ENCODE data around the gene TRAF7.
"Not testable (repeated sequence)": the region's sequence is repeated elsewhere in the genome, so short reads cannot be mapped to it uniquely, and the experiment has no call there.

TRAF7 gene

DNA sequence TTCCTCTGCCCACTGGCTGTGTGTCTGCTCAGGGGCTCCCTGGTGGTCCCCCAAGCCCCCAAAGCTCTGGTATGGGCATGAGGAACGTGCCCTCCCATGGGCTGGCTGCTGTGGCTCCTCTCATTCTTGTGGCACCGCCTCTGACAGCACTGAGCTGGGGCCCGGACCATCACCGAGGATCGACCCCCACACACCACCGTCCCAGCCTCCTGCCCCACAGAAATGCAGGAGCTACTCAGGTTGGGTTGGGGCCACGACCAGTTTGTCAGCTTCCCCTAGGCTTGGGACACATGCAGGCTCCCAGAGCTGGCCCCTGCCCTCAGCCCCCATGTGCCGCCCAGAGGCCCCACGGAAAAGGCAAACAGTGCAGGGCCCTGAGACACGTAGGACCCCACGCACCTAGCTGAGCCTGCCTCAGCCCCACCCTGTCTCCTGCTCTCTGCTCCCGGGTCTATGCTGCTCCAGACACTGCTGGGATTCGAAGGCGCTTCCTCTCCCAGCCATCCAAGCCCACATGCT lies 44.1 kb downstream of the TRAF7 start:
- H4K20me1 ChIP-seq (ENCODE audit: control insufficient read depth, insufficient read depth, low read depth, low read length) = peaks cover 5% of the 10 kb centered on the region; the same call in 1 of the 2 replicates
- H3K4me1 ChIP-seq (ENCODE audit: control insufficient read depth, low read length) = peaks cover 14% of the 10 kb centered on the region
- no peak overlapping the region for H3K4me2 ChIP-seq (ENCODE audit: low read length)
- H3K36me3 ChIP-seq (ENCODE audit: control insufficient read depth, low read length) = no peaks in the 10 kb centered on the region
- no peaks in the 10 kb centered on the region for H3K9me3 ChIP-seq (ENCODE audit: control insufficient read depth, insufficient read depth, low read length)
- H3K27me3 ChIP-seq (ENCODE audit: control insufficient read depth, low read length) = peaks cover 49% of the 10 kb centered on the region
- no peaks in the 10 kb centered on the region for H3K79me2 ChIP-seq (ENCODE audit: control insufficient read depth, low read length)
- H3F3A ChIP-seq (ENCODE audit: control insufficient read depth, insufficient read depth) = no peaks in the 10 kb centered on the region
- no peak for TF ChIP-seq EZH2phosphoT487 (IDR thresholded peaks at IDR 0.05; ENCODE audit: borderline replicate concordance, low read length)
- TF ChIP-seq, protein P1, sequence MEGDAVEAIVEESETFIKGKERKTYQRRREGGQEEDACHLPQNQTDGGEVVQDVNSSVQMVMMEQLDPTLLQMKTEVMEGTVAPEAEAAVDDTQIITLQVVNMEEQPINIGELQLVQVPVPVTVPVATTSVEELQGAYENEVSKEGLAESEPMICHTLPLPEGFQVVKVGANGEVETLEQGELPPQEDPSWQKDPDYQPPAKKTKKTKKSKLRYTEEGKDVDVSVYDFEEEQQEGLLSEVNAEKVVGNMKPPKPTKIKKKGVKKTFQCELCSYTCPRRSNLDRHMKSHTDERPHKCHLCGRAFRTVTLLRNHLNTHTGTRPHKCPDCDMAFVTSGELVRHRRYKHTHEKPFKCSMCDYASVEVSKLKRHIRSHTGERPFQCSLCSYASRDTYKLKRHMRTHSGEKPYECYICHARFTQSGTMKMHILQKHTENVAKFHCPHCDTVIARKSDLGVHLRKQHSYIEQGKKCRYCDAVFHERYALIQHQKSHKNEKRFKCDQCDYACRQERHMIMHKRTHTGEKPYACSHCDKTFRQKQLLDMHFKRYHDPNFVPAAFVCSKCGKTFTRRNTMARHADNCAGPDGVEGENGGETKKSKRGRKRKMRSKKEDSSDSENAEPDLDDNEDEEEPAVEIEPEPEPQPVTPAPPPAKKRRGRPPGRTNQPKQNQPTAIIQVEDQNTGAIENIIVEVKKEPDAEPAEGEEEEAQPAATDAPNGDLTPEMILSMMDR (IDR thresholded peaks at IDR 0.05; ENCODE audit: low read depth, low read length, poor library complexity, severe bottlenecking) = no peak
- no peak overlapping the region for H3K27ac ChIP-seq (ENCODE audit: low read depth, low read length)
- H3K4me3 ChIP-seq (ENCODE audit: low read length) = no peak overlapping the region
- H3K9me2 ChIP-seq (replicated peaks; ENCODE audit: control insufficient read depth, low read length) = no peaks in the 10 kb centered on the region

DNA sequence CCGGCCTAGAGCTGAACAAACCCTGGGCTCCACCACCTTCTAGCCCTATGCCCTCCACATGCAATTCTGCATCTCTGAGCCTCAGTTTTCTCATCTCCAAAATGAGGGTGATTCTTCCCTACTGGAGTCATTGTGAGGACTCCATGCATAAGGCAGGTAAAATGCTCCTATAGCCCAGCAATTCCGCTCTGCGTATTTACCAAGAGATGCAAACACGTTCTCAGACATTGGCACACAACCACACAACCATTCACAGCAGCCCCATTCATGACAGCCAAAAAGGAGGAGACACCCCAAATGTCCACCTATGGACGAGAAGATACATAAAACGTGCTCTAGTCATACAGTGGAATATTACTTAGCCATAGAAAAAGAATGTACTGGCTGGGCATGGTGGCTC lies 44.7 kb downstream of the TRAF7 start:
- no peak overlapping the region for H3K4me2 ChIP-seq (ENCODE audit: low read length)
- TF ChIP-seq, protein P1 (IDR thresholded peaks at IDR 0.05; ENCODE audit: low read depth, low read length, poor library complexity, severe bottlenecking) = no peak
- no peak for TF ChIP-seq EZH2phosphoT487 (IDR thresholded peaks at IDR 0.05; ENCODE audit: borderline replicate concordance, low read length)
- peaks cover 1% of the 10 kb centered on the region; the same call in 1 of the 2 replicates for H4K20me1 ChIP-seq (ENCODE audit: control insufficient read depth, insufficient read depth, low read depth, low read length)
- no peaks in the 10 kb centered on the region for H3F3A ChIP-seq (ENCODE audit: control insufficient read depth, insufficient read depth)
- H3K4me3 ChIP-seq (ENCODE audit: low read length) = no peak overlapping the region
- no peak overlapping the region for H3K27ac ChIP-seq (ENCODE audit: low read depth, low read length)
- H3K27me3 ChIP-seq (ENCODE audit: control insufficient read depth, low read length) = peaks cover 42% of the 10 kb centered on the region
- peaks cover 14% of the 10 kb centered on the region for H3K4me1 ChIP-seq (ENCODE audit: control insufficient read depth, low read length)
- H3K79me2 ChIP-seq (ENCODE audit: control insufficient read depth, low read length) = no peaks in the 10 kb centered on the region
- no peaks in the 10 kb centered on the region for H3K36me3 ChIP-seq (ENCODE audit: control insufficient read depth, low read length)
- no peaks in the 10 kb centered on the region for H3K9me3 ChIP-seq (ENCODE audit: control insufficient read depth, insufficient read depth, low read length)
- no peaks in the 10 kb centered on the region for H3K9me2 ChIP-seq (replicated peaks; ENCODE audit: control insufficient read depth, low read length)

DNA sequence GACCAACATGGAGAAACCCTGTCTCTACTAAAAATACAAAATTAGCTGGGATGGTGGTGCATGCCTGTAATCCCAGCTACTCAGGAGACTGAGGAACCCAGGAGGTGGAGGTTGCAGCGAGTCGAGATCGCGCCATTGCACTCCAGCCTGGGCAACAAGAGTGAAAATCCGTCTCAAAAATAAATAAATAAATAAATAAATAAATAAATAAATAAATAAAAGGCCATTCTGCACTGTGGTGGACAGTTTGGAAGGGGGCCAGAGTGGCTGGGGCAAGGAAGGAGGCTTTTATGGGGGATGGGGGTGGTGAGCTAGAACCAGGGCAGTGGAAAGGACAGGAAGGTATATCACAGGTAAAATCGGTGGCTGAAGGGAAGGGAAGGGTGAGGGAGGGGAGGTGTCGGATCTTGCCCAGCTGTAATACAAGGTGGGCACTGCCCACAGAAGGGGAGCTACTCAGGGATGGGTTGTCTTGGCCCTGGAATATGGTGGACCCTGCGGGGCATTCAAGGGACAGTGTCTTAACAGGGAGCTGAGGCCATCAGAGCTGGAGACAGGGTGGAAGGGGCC lies 47.6 kb downstream of the TRAF7 start:
- peaks cover 23% of the 10 kb centered on the region for H3K36me3 ChIP-seq (ENCODE audit: control insufficient read depth, low read length)
- H3K9me2 ChIP-seq (replicated peaks; ENCODE audit: control insufficient read depth, low read length); H3F3A ChIP-seq (ENCODE audit: control insufficient read depth, insufficient read depth); H3K4me3 ChIP-seq (ENCODE audit: low read length); H3K4me2 ChIP-seq (ENCODE audit: low read length); H3K9me3 ChIP-seq (ENCODE audit: control insufficient read depth, insufficient read depth, low read length); H4K20me1 ChIP-seq (ENCODE audit: control insufficient read depth, insufficient read depth, low read depth, low read length); H3K27ac ChIP-seq (ENCODE audit: low read depth, low read length): not testable (repeated sequence)
- H3K27me3 ChIP-seq (ENCODE audit: control insufficient read depth, low read length) = peaks cover 20% of the 10 kb centered on the region
- peaks cover 24% of the 10 kb centered on the region for H3K79me2 ChIP-seq (ENCODE audit: control insufficient read depth, low read length)
- H3K4me1 ChIP-seq (ENCODE audit: control insufficient read depth, low read length) = peaks cover 19% of the 10 kb centered on the region

DNA sequence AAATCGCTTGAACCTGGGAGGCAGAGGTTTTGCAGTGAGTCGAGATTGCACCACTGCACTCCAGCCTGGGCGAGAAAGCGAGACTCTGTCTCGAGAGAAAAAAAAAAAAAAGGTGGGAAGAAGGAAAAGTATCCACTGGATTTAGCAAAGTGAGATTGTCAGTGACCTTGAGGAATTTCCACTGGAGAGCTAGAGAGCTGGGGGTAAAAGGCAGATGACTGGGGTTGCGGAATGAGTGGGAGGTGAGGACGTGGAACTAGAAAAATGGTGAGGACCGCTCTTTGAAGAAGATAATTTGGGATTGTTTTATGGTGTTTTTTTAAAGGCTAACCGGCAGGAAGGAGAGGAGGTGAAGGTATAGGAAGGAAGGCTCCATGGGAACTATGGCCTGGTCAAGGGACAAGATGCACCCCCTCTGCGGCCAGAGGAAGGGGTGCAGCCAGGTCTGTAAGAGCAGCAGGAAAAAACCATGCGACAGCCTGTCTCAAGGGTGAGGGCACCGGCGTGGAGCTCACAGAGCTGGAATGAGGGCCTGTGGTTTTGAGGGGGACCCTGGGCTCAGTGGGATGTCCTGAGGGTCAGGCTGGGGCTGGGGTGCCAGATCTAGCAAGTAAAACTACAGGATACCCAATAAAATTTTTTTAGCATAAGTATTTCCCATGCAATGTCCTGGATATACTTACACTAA lies 49.0 kb downstream of the TRAF7 start:
- Histone ChIP-seq H3F3A (ENCODE audit: control insufficient read depth, insufficient read depth) (no peaks in the 10 kb centered on the region), H3K27ac (ENCODE audit: low read depth, low read length) (peak overlapping the region; percentile 56; the same call in 1 of the 2 replicates)

More for the DNA sequence above, 49.0 kb downstream of the TRAF7 start:
- no peaks in the 10 kb centered on the region for H4K20me1 ChIP-seq (ENCODE audit: control insufficient read depth, insufficient read depth, low read depth, low read length)
- H3K4me3 ChIP-seq (ENCODE audit: low read length) = peak overlapping the region; percentile 96
- H3K4me2 ChIP-seq (ENCODE audit: low read length) = peak overlapping the region; percentile 99
- H3K9me3 ChIP-seq (ENCODE audit: control insufficient read depth, insufficient read depth, low read length) = no peaks in the 10 kb centered on the region
- TF ChIP-seq, protein P1 (IDR thresholded peaks at IDR 0.05; ENCODE audit: low read depth, low read length, poor library complexity, severe bottlenecking) = no peak
- TF ChIP-seq EZH2phosphoT487 (IDR thresholded peaks at IDR 0.05; ENCODE audit: borderline replicate concordance, low read length) = no peak
- peaks cover 24% of the 10 kb centered on the region for H3K79me2 ChIP-seq (ENCODE audit: control insufficient read depth, low read length)
- H3K4me1 ChIP-seq (ENCODE audit: control insufficient read depth, low read length) = peaks cover 19% of the 10 kb centered on the region
- H3K27me3 ChIP-seq (ENCODE audit: control insufficient read depth, low read length) = peaks cover 9% of the 10 kb centered on the region
- peaks cover 36% of the 10 kb centered on the region for H3K36me3 ChIP-seq (ENCODE audit: control insufficient read depth, low read length)
- H3K9me2 ChIP-seq (replicated peaks; ENCODE audit: control insufficient read depth, low read length) = no peaks in the 10 kb centered on the region
